IPS-18a (cell line): ENCODE measurements around the gene SLC37A1.
A peak's percentile ranks its signal among the peaks of the same experiment; 100 is the strongest.
"Not testable (repeated sequence)": the region's sequence is repeated elsewhere in the genome, so short reads cannot be mapped to it uniquely, and the experiment has no call there.

Source experiments
- H3K27ac ChIP-seq: one replicate; pipeline ENCODE4 v1.5.1; 2013; ENCODE audit warnings: low read length
- H3K27me3 ChIP-seq: one replicate; pipeline ENCODE4 v1.6.1; 2013; ENCODE audit warnings: mild to moderate bottlenecking, low read length; ENCODE audit not compliant: control insufficient read depth, insufficient read depth
- H3K36me3 ChIP-seq: one replicate; pipeline ENCODE4 v1.6.1; 2013; ENCODE audit warnings: low read depth, low read length; ENCODE audit not compliant: control insufficient read depth
- H3K4me1 ChIP-seq: one replicate; pipeline ENCODE4 v1.6.1; 2013; ENCODE audit warnings: low read depth, low read length; ENCODE audit not compliant: control insufficient read depth
- H3K4me3 ChIP-seq: one replicate; pipeline ENCODE4 v1.5.1; 2013; ENCODE audit warnings: low read length
- H3K9ac ChIP-seq: one replicate; pipeline ENCODE4 v1.6.1; 2013; ENCODE audit warnings: mild to moderate bottlenecking, low read length, moderate library complexity
- H3K9me3 ChIP-seq: one replicate; pipeline ENCODE4 v1.6.1; 2013; ENCODE audit warnings: low read depth, low read length; ENCODE audit not compliant: control insufficient read depth

SLC37A1 gene

DNA sequence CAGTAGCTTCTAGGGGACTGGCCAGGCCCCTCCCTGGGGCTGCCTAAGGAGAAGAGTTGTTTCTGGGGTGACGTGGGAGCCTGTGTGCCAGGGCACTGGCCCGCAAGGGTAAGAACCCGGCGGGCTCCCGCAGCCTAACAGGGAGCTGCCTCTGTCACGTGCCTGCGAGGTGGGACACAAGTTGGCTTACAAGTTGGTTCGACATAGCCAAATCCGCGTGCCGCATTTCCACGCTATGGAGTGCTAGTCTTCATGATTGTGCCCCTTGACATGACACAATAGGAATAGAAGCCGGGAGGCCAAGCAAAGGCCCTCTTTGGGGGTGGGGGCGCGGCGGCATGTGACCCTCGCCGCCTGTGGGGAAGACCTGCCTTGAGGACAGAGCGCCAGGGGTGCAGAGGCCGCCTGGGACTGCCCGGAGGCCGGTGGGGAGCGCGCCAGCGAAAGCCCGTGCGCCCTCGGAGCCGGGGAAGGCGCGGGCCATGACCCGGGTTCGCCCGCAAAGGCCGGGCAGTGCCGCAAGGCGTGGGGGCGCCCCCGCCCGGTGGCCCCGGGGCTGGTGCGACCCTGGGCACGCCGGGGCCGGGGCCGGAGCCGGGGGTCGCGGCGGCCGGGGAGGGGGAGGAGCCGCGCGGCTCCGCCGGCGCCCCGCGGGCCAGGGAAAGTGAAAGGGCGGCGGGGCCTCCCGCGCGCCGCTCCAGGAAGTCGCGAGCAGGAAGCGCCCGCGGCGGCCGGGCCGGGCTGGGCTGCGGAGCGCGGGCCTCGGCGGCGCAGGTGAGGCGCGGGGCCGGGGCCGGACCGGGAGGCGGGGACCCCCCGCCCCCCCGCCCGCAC lies at the start of gene SLC37A1:
TSS of gene SLC37A1 (plus strand) at position 702 of the 834 bp plus-strand sequence. CDS start 4,603 bp downstream, outside the sequence.
- H3K9ac ChIP-seq, result peak within 1 kb of the TSS; percentile 53

DNA sequence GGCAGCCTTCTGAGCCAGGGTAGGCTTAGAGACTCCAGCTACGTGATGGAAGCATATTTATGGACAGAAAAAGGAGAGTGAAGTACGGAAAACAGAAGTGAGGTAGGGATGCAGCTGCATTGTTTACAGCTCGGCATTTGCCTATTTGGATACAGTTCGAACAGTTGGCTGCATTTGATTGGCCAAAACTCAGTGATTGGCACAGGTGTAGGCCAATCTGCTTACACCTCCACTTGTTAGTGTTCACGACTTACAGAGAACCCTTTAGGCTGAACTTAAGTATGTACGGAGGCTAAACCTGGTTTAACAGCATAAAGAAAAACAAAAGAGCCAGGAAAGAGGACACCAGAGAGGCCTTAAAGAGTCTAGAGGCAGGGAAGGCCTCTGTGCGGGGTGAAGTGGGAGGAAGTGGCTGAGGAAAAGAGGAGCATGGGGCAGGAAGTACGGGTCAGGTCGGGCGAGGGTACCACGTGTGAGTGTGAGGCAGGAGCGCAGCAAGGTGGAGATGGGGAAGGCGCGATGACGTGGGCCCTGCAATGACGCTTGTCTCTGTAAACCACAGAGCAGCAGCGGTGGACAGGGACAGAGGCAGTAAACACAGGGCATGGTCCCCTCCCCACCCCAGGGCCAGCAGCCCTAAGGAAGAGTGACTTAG lies 49.7 kb upstream of the SLC37A1 start:
- Histone ChIP-seq H3K36me3 (no peaks in the 10 kb centered on the region), H3K9me3 (no peaks in the 10 kb centered on the region), H3K4me1 (peaks cover 38% of the 10 kb centered on the region), H3K4me3 (no peak overlapping the region), H3K9ac (no peak overlapping the region), H3K27ac (no peak overlapping the region), H3K27me3 (no peaks in the 10 kb centered on the region)

More for the DNA sequence above, at the start of gene SLC37A1:
- peak within 1 kb of the TSS; percentile 67 for H3K4me3 ChIP-seq
- H3K27me3 ChIP-seq, result peaks cover 12% of the 10 kb centered on the region
- peak within 1 kb of the TSS; percentile 41 for H3K27ac ChIP-seq
- H3K36me3 ChIP-seq, result peaks cover 3% of the 10 kb centered on the region
- H3K9me3 ChIP-seq, result no peaks in the 10 kb centered on the region
- peaks cover 27% of the 10 kb centered on the region for H3K4me1 ChIP-seq

DNA sequence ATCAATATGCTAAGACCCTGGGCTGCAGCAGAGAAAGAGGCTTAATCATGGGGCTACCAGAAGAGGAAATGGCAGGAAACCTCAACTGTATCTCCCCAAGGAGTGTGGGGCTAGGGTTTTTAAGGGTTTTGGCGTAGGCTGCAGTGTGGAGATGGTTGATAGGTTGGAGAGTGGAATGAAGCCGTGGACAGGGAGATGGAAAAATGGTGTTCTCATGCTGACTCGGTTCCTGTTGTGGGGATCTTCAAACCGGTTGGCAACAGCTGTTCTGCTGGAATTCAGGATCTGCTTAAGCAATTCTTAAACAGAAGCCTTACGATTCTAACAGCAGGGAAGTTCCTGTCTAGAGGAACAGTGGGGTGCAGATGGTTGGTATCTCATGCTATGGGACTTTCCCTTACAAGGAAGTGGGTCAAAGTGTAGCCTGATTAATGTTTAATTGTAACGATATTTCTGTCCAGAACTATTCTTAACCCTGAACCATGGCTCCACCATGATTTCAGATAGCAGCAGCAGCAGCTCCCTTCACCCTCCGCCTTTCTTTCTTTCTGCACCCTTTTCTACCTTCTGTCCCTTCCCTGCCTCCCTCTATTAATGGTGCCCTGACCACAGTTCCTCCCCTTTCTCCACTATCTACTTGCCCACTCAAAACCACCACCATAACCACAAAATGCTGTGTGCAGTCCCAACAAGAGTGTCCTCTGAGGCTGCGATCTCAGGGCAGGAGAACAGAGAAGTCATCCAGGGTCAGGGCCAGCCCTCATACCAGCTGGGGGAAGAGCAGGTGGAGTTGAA lies 48.4 kb upstream of the SLC37A1 start:
- H3K4me1 ChIP-seq, result peaks cover 38% of the 10 kb centered on the region
- no peaks in the 10 kb centered on the region for H3K27me3 ChIP-seq
- H3K9me3 ChIP-seq, result no peaks in the 10 kb centered on the region
- no peak overlapping the region for H3K27ac ChIP-seq
- H3K9ac ChIP-seq, result no peak overlapping the region
- H3K4me3 ChIP-seq, result no peak overlapping the region
- H3K36me3 ChIP-seq, result no peaks in the 10 kb centered on the region

DNA sequence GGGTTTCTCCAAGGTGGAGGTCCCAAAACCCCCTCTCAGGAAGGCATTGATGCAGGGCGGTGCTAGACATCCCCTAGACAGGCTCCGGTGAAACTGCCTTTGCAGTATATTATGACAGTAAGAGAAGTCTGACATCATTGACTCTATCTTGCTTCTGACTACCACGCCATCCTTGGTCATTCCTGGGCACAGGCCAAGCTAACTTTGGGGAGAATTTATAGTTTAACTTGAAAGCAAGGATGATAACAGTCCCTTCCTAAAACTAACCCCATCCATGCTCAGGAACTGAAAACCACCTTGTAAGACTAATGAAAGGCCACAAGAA lies 47.9 kb upstream of the SLC37A1 start:
- Histone ChIP-seq H3K4me1 (peaks cover 34% of the 10 kb centered on the region), H3K4me3 (no peak overlapping the region), H3K9ac (no peak overlapping the region)

DNA sequence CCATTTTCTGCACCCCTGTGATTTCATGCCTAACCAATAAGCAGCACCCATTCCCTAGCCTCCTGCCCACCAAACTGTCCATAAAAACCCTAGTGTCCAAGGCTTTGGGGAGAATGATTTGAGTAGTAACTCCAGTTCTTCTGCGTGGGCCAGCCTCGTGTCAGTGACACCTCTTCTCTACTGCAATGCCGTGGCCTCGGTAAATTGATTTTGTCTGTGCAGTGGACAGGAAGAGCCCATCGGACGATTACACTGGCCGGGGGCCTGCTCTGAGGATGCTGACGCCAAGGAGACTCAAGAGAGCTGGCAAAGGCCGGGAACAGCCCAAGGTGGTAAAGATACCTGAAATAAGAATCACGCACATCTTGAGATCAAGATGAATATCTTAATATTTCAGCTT lies 47.0 kb upstream of the SLC37A1 start:
- H3K36me3 ChIP-seq, result no peaks in the 10 kb centered on the region
- no peaks in the 10 kb centered on the region for H3K27me3 ChIP-seq
- H3K27ac ChIP-seq, result no peak overlapping the region
- no peak overlapping the region for H3K4me3 ChIP-seq
- H3K9me3 ChIP-seq, result no peaks in the 10 kb centered on the region
- peaks cover 25% of the 10 kb centered on the region for H3K4me1 ChIP-seq
- H3K9ac ChIP-seq, result no peak overlapping the region

More for the DNA sequence above, 47.9 kb upstream of the SLC37A1 start:
- Histone ChIP-seq H3K27ac (no peak overlapping the region), H3K27me3 (no peaks in the 10 kb centered on the region), H3K36me3 (no peaks in the 10 kb centered on the region), H3K9me3 (no peaks in the 10 kb centered on the region)

DNA sequence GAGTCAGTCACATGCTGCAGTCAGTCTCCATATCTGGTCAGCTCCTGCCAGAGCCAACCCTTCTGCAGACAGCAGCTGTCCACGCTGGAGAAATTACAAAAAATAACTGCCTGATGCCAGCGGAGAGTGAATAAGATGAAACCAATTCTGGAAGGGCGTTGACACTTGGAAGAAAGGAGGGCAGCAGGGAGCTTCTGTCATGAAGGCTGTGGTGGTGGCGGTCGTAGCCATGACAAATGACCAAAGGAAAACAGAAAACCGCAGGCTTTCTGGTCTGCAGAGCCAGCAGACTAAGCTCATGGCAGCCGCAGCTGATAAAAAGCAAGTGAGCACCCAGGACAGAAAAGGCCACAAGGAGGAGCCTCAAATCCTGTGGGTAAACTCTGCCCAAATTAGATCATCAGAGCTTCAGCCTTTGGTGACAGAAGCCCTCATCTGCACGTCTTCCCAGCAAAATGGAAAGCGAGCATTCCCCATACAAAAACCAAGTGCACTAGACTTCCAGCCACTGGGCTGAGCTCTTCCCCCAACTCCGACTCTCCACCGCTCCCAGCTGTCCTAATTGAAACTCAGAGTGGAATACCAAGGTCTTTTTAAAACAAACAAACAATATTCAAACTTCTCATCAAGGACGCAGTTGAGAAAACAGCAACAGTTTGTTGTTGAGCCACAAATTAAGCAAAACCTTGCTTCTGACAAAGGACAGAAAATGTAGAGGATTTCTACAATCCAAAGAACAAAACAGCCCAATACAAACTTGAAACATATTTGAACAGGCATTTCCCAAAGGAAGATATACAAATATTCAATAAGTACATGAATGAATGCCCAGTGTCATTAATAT lies 46.3 kb upstream of the SLC37A1 start:
- H3K4me1 ChIP-seq, result peaks cover 19% of the 10 kb centered on the region
- no peaks in the 10 kb centered on the region for H3K27me3 ChIP-seq
- no peak overlapping the region for H3K4me3 ChIP-seq
- no peak overlapping the region for H3K9ac ChIP-seq
- H3K36me3 ChIP-seq, result no peaks in the 10 kb centered on the region
- H3K27ac ChIP-seq, result no peak overlapping the region
- H3K9me3 ChIP-seq, result no peaks in the 10 kb centered on the region

DNA sequence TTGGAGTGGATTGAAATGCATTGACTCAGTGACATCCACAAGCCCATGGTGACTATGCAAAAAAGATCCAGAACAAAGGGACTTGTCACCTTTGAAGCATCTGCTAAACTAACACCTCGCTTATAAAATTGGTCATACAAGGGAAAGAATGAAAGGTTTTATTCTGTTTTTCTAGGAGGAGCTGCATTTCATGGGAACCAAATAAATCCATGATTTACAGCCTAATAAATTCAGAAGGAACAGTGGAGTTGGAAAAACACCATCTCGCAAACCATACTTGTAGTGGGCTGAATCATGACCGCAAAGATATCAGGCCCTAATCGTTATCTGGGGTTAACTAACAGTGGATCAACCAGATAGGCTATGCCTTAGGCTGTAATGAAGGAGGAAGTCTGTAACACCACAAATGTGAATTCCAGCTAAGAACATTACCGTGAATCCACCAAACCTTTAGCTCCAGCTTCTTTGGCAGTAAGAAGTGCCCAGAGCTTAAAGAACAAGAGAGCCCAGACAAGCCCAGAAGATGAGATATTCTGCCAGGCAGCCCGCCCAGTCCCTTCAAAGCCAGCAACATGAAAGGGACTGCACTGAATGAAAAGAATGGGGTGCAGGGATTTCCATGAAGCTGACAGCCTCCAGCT lies 45.0 kb upstream of the SLC37A1 start:
- Histone ChIP-seq H3K36me3 (no peaks in the 10 kb centered on the region), H3K9me3 (no peaks in the 10 kb centered on the region), H3K4me1 (peaks cover 9% of the 10 kb centered on the region), H3K27ac (no peak overlapping the region), H3K4me3 (no peak overlapping the region), H3K9ac (no peak overlapping the region), H3K27me3 (no peaks in the 10 kb centered on the region)

DNA sequence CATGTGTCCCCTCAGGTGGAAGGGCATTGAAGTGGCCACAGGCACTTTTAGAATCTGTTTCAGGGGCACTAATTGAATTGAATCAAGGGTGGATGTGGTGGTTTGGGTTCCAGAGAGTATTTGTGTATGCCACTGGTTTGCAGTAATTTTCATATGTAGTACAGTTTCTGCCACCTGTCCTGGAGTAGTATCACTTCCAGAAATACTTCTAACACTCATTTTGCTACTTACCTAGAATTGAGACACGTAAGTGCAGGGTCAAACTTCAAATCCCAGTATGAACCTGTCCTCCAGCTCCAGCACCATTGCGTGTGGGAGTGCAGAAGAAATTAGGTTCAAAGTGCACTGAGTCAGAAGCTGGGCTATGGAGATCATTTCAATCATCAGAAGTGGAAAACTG lies 44.4 kb upstream of the SLC37A1 start:
- H3K27ac ChIP-seq, result no peak overlapping the region
- H3K4me3 ChIP-seq, result no peak overlapping the region
- H3K4me1 ChIP-seq, result peaks cover 14% of the 10 kb centered on the region
- no peaks in the 10 kb centered on the region for H3K27me3 ChIP-seq
- no peaks in the 10 kb centered on the region for H3K36me3 ChIP-seq
- H3K9me3 ChIP-seq, result no peaks in the 10 kb centered on the region
- H3K9ac ChIP-seq, result no peak overlapping the region

DNA sequence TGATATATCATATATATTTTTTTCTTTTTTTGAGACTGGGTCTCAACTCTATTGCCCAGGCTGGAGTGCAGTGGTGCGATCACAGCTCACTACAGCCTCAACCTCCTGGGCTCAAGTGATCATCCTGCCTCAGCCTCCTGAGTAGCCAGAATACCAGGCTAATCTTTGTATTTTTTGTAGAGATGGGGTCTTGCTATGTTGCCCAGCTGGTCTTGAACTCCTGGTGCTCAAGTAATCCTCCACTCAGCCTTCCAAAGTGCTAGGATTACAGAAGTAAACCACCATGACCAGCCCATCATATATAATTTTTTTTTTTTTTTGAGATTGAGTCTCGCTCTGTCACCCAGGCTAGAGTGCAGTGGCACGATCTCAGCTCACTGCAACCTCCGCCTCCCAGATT lies 43.9 kb upstream of the SLC37A1 start:
- H3K27ac ChIP-seq, H3K9ac ChIP-seq, H3K36me3 ChIP-seq, H3K27me3 ChIP-seq, H3K9me3 ChIP-seq, H3K4me3 ChIP-seq: not testable (repeated sequence)
- peaks cover 16% of the 10 kb centered on the region for H3K4me1 ChIP-seq

DNA sequence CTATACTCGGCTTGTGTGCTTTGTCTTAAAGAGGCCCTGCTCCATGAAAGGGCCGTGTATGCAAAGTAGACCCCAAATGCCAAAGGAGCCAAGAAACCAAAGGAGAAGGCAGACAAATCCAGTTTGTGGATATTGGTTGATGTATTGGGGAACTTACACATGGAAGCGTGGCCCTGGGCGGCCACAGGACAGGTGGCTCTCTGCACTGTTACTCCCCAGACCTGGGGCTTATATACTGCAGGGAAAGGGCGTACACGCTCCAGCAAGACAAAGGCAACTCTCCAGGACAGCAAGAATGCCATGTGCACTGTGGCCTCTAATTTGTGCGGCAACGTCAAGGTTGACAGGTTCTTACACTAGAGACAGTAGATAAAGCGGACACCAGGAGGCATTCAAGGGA lies 42.4 kb upstream of the SLC37A1 start:
- Histone ChIP-seq H3K36me3 (no peaks in the 10 kb centered on the region), H3K9ac (no peak overlapping the region), H3K9me3 (no peaks in the 10 kb centered on the region), H3K27me3 (no peaks in the 10 kb centered on the region), H3K4me1 (peaks cover 16% of the 10 kb centered on the region), H3K4me3 (no peak overlapping the region), H3K27ac (no peak overlapping the region)
